HepG2 (cell line): ENCODE data around the gene TANGO2. TPM values are rescaled to one million over a fixed set of nuclear protein-coding genes. Genes with fewer than 3 reads are reported as not detected.

Experiments
- HOXA9 ChIP-seq: sonication (generic); formaldehyde crosslinking; IDR thresholded peaks from 2 replicates; pipeline ENCODE4 v1.8.1; 2022; ENCODE audit warnings: missing genetic modification reagents, mild to moderate bottlenecking, moderate library complexity, borderline replicate concordance
- KLF12 ChIP-seq: sonication (generic); formaldehyde crosslinking; IDR thresholded peaks from 2 replicates; pipeline ENCODE4 v1.4.0; 2020; ENCODE audit warnings: missing genetic modification reagents, borderline replicate concordance
- NBN ChIP-seq: fragments of 450-650 bp; conservative IDR thresholded peaks from 2 replicates; pipeline ENCODE4 v1.6.1; 2017
- RCOR2 ChIP-seq: IDR thresholded peaks from 2 replicates; pipeline ENCODE4 v1.6.1; 2016; ENCODE audit warnings: missing biosample characterization, missing genetic modification reagents
- SALL2 ChIP-seq: sonication (generic); formaldehyde crosslinking; IDR thresholded peaks from 2 replicates; pipeline ENCODE4 v1.8.1; 2023; ENCODE audit warnings: mild to moderate bottlenecking, missing genetic modification reagents, inconsistent platforms
- TCF7L2 ChIP-seq: IDR thresholded peaks from 2 replicates; pipeline ENCODE4 v1.6.1; 2011; ENCODE audit warnings: mild to moderate bottlenecking, low read depth, low read length, moderate library complexity
- ZBED4 ChIP-seq: sonication (generic); formaldehyde crosslinking; IDR thresholded peaks from 2 replicates; pipeline ENCODE4 v1.4.0; 2020; ENCODE audit warnings: missing genetic modification reagents, borderline replicate concordance
- ZNF3 ChIP-seq: IDR thresholded peaks from 2 replicates; pipeline ENCODE4 v1.7.0; 2017; ENCODE audit warnings: inconsistent platforms
- ZNF337 ChIP-seq: sonication (generic); formaldehyde crosslinking; IDR thresholded peaks from 2 replicates; pipeline ENCODE4 v1.5.1; 2020; ENCODE audit warnings: missing genetic modification reagents, low read depth, mild to moderate bottlenecking, borderline replicate concordance
- ZNF407 ChIP-seq: sonication (generic); formaldehyde crosslinking; IDR thresholded peaks from one replicate; pipeline ENCODE4 v1.5.1; 2020; ENCODE audit warnings: mild to moderate bottlenecking, missing genetic modification reagents; ENCODE audit errors: not compliant biosample characterization
- ZNF570 ChIP-seq: sonication (generic); formaldehyde crosslinking; IDR thresholded peaks from 2 replicates; pipeline ENCODE4 v1.4.0; 2020; ENCODE audit warnings: mild to moderate bottlenecking, missing genetic modification reagents, borderline replicate concordance
- ZNF83 ChIP-seq: sonication (generic); formaldehyde crosslinking; IDR thresholded peaks from 2 replicates; pipeline ENCODE4 v1.4.0; 2020; ENCODE audit warnings: missing genetic modification reagents, mild to moderate bottlenecking, borderline replicate concordance
- ZXDC ChIP-seq: sonication (generic); formaldehyde crosslinking; IDR thresholded peaks from 2 replicates; pipeline ENCODE4 v1.5.0; 2020; ENCODE audit warnings: mild to moderate bottlenecking, missing genetic modification reagents
- polyA plus RNA-seq, 8 experiments: library from polyadenylated mRNA; depleted of rRNA in 3 of 8; stranded (reverse) in 7 of 8; unstranded in 1 of 8; fragments of >200 nt; fragmentation: Illumina TruSeq in 4 of 8; extraction: Trizol in 4 of 8; gene quantifications; 2 replicates each; pipeline versions ENCODE4 v1.2.1 to v1.2.3, GENCODE V29; 2011 to 2016; ENCODE audit warnings: low read depth in 4 of 8, missing spikeins in 1 of 8, mixed read lengths in 1 of 8; ENCODE audit not compliant: insufficient read depth in 1 of 8
- total RNA-seq, 5 experiments: library from RNA; depleted of rRNA; stranded (reverse); fragments of >200 nt; fragmentation: Illumina TruSeq; extraction: Trizol; gene quantifications; 2 replicates each; pipeline ENCODE4 v1.2.3, GENCODE V29; 2016; ENCODE audit warnings: low read depth in 1 of 5

Gene TANGO2
- total and polyA plus RNA-seq, 2 of the 13 experiments (the other 11 are each of a cell fraction or from before 2014, with no cell fraction given): 12.9 to 14.8 TPM

GRCh38 chr22:20016734-20017621 is 3.9 kb upstream of the TANGO2 start, which contains the start of gene ARVCF (continued):
- TF ChIP-seq ZNF407 (CRISPR knock-in tag) (peak; percentile 72), TCF7L2 (no peak), KLF12 (CRISPR knock-in tag) (no peak), ZNF83 (CRISPR knock-in tag) (no peak), ZNF570 (no peak), SALL2 (no peak; the same call in 1 of the 2 replicates), RCOR2 (CRISPR knock-in tag) (no peak), ZNF3 (no peak), HOXA9 (CRISPR knock-in tag) (0 out of 2 replicates have a peak, but pooled peaks have one; percentile 32), ZXDC (CRISPR knock-in tag) (peak; percentile 51; the same call in 1 of the 2 replicates), ZNF337 (CRISPR knock-in tag) (no peak), NBN (no peak), ZBED4 (CRISPR knock-in tag) (peak; percentile 98)
